SK-N-SH (cell line): Measurements from ENCODE around the gene TXNRD1.

Source experiments
- CTCF ChIP-seq: fragments of 200-600 bp; sonication (generic); IDR thresholded peaks from 2 replicates; pipeline ENCODE4 v1.6.1; 2017; ENCODE audit warnings: antibody characterized with exemption, mild to moderate bottlenecking, moderate library complexity
- EP300 ChIP-seq, 2 experiments: IDR thresholded peaks; 2 replicates each; pipeline versions ENCODE4 v1.4.0 to v1.6.1; 2012; ENCODE audit warnings: borderline replicate concordance in 1 of 2, low read depth in 1 of 2, low read length in 1 of 2
- MAX ChIP-seq: IDR thresholded peaks from 2 replicates; pipeline ENCODE4 v1.4.0; 2012; ENCODE audit warnings: low read depth
- REST ChIP-seq: IDR thresholded peaks from 2 replicates; pipeline ENCODE4 v1.6.1; 2012; ENCODE audit warnings: mild to moderate bottlenecking, low read depth, low read length, moderate library complexity
- TAF1 ChIP-seq: IDR thresholded peaks from 2 replicates; pipeline ENCODE4 v1.6.1; 2012; ENCODE audit warnings: low read depth, mild to moderate bottlenecking, low read length, moderate library complexity, borderline replicate concordance

GRCh38 chr12:104309446-104309993, 93.9 kb downstream of the TXNRD1 start:
- no peak for TF ChIP-seq CTCF
- no peak for TF ChIP-seq TAF1
- TF ChIP-seq MAX: no peak
- no peak for TF ChIP-seq EP300 (IDR thresholded peaks at IDR 0.05; ENCODE audit: borderline replicate concordance in 1 of 2, low read depth in 1 of 2, low read length in 1 of 2)
- no peak for TF ChIP-seq REST
